ENCODE data around the gene NEDD9. TPM values are rescaled to one million over a fixed set of nuclear protein-coding genes. Genes with fewer than 3 reads are reported as not detected.

The NEDD9 gene
- total and polyA plus RNA-seq, 2 of the 13 experiments (the other 11 are each of a cell fraction or from before 2014, with no cell fraction given) = 27.1 to 389 TPM

DNA sequence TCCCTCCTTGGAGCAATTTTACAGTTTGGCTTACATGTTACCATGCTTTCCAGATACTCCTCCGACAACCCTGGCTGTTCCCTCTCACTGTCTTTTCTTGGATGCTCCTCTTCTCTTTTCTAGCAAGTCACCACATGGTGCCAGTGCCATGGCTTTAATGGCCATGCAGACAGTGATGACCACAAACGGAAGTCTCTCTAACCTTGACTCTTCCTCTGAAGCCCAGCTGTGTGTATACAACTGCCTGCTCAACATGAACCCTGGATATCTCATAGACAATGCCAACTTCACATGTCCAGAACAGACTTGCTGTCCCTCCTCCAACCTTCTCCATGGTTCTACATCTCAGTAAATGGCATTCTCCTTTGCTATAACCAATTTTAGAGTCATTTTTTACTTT is 49.8 kb upstream of the NEDD9 start (continued):
- TF ChIP-seq ZNF460 (CRISPR knock-in tag; IDR thresholded peaks at IDR 0.05; ENCODE audit: borderline replicate concordance) (no peak), ZSCAN9 (CRISPR knock-in tag; IDR thresholded peaks at IDR 0.05; ENCODE audit: borderline replicate concordance) (0 out of 2 replicates have a peak, but pooled peaks have one; percentile 19), RELA (CRISPR knock-in tag; IDR thresholded peaks at IDR 0.05) (no peak), CC2D1A (CRISPR knock-in tag; IDR thresholded peaks at IDR 0.05) (no peak), POLR2G (IDR thresholded peaks at IDR 0.05; ENCODE audit: low read depth, low read length) (no peak), FOXA1 (IDR thresholded peaks at IDR 0.05) (no peak), FOXA1 (CRISPR knock-in tag; IDR thresholded peaks at IDR 0.05) (peak; percentile 65), ZBTB42 (CRISPR knock-in tag; IDR thresholded peaks at IDR 0.05) (no peak), ZNF788 (CRISPR knock-in tag; IDR thresholded peaks at IDR 0.05; ENCODE audit: borderline replicate concordance) (0 out of 2 replicates have a peak, but pooled peaks have one; percentile 34), ZNF546 (CRISPR knock-in tag; conservative IDR thresholded peaks at IDR 0.05) (no peak), KLF12 (CRISPR knock-in tag; IDR thresholded peaks at IDR 0.05; ENCODE audit: borderline replicate concordance) (no peak), TAF15 (IDR thresholded peaks at IDR 0.05; ENCODE audit: low read depth, low read length, poor library complexity, severe bottlenecking) (no peak), NKX3-1 (CRISPR knock-in tag; IDR thresholded peaks at IDR 0.05) (no peak), MXI1 (IDR thresholded peaks at IDR 0.05; ENCODE audit: borderline replicate concordance, low read depth, low read length) (no peak), ZNF24 (IDR thresholded peaks at IDR 0.05) (no peak), SRSF9 (IDR thresholded peaks at IDR 0.05; ENCODE audit: borderline replicate concordance, insufficient read depth, low read depth, low read length, poor library complexity, severe bottlenecking) (no peak), TEAD3 (CRISPR knock-in tag; optimal IDR thresholded peaks at IDR 0.05; ENCODE audit: borderline replicate concordance) (peak; percentile 26), PAWR (CRISPR knock-in tag; IDR thresholded peaks at IDR 0.05; ENCODE audit: borderline replicate concordance) (no peak), TOPORS (CRISPR knock-in tag; IDR thresholded peaks at IDR 0.05) (no peak), RBFOX2 (IDR thresholded peaks at IDR 0.05; ENCODE audit: low read depth, low read length) (no peak)
- TF ChIP-seq, protein P1, sequence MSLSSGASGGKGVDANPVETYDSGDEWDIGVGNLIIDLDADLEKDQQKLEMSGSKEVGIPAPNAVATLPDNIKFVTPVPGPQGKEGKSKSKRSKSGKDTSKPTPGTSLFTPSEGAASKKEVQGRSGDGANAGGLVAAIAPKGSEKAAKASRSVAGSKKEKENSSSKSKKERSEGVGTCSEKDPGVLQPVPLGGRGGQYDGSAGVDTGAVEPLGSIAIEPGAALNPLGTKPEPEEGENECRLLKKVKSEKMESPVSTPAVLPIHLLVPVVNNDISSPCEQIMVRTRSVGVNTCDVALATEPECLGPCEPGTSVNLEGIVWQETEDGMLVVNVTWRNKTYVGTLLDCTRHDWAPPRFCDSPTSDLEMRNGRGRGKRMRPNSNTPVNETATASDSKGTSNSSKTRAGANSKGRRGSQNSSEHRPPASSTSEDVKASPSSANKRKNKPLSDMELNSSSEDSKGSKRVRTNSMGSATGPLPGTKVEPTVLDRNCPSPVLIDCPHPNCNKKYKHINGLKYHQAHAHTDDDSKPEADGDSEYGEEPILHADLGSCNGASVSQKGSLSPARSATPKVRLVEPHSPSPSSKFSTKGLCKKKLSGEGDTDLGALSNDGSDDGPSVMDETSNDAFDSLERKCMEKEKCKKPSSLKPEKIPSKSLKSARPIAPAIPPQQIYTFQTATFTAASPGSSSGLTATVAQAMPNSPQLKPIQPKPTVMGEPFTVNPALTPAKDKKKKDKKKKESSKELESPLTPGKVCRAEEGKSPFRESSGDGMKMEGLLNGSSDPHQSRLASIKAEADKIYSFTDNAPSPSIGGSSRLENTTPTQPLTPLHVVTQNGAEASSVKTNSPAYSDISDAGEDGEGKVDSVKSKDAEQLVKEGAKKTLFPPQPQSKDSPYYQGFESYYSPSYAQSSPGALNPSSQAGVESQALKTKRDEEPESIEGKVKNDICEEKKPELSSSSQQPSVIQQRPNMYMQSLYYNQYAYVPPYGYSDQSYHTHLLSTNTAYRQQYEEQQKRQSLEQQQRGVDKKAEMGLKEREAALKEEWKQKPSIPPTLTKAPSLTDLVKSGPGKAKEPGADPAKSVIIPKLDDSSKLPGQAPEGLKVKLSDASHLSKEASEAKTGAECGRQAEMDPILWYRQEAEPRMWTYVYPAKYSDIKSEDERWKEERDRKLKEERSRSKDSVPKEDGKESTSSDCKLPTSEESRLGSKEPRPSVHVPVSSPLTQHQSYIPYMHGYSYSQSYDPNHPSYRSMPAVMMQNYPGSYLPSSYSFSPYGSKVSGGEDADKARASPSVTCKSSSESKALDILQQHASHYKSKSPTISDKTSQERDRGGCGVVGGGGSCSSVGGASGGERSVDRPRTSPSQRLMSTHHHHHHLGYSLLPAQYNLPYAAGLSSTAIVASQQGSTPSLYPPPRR (CRISPR knock-in tag; IDR thresholded peaks at IDR 0.05; ENCODE audit: borderline replicate concordance) = no peak
- TF ChIP-seq, protein P2, sequence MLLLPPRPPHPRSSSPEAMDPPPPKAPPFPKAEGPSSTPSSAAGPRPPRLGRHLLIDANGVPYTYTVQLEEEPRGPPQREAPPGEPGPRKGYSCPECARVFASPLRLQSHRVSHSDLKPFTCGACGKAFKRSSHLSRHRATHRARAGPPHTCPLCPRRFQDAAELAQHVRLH (CRISPR knock-in tag; IDR thresholded peaks at IDR 0.05; ENCODE audit: borderline replicate concordance, low read depth) = no peak
- TF ChIP-seq, protein P3, sequence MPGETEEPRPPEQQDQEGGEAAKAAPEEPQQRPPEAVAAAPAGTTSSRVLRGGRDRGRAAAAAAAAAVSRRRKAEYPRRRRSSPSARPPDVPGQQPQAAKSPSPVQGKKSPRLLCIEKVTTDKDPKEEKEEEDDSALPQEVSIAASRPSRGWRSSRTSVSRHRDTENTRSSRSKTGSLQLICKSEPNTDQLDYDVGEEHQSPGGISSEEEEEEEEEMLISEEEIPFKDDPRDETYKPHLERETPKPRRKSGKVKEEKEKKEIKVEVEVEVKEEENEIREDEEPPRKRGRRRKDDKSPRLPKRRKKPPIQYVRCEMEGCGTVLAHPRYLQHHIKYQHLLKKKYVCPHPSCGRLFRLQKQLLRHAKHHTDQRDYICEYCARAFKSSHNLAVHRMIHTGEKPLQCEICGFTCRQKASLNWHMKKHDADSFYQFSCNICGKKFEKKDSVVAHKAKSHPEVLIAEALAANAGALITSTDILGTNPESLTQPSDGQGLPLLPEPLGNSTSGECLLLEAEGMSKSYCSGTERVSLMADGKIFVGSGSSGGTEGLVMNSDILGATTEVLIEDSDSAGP (CRISPR knock-in tag; IDR thresholded peaks at IDR 0.05; ENCODE audit: borderline replicate concordance) = no peak
- TF ChIP-seq, protein P4, sequence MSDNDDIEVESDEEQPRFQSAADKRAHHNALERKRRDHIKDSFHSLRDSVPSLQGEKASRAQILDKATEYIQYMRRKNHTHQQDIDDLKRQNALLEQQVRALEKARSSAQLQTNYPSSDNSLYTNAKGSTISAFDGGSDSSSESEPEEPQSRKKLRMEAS (IDR thresholded peaks at IDR 0.05) = peak; percentile 56; the same call in 1 of the 2 replicates
- TF ChIP-seq, protein P5, sequence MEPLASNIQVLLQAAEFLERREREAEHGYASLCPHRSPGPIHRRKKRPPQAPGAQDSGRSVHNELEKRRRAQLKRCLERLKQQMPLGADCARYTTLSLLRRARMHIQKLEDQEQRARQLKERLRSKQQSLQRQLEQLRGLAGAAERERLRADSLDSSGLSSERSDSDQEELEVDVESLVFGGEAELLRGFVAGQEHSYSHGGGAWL (CRISPR knock-in tag; IDR thresholded peaks at IDR 0.05) = no peak

All from HepG2 (cell line).